Epidermal melanocyte (primary cell): ENCODE measurements around the gene PIP5K1A.

Experiments
- DNase-seq: peaks from one replicate; pipeline ENCODE4 v3.0.0; 2011; ENCODE audit warnings: low spot score; ENCODE audit not compliant: insufficient read length

The PIP5K1A gene

GRCh38 chr1:151288502-151288901 lies 90.2 kb downstream of the PIP5K1A start:
- DNase-seq, result no peak

- no peak for DNase-seq
Measured at GRCh38 chr1:151289080-151289935, 91.0 kb downstream of the PIP5K1A start.

GRCh38 chr1:151289991-151290708 lies 91.8 kb downstream of the PIP5K1A start:
- no peak for DNase-seq

GRCh38 chr1:151290709-151291303 lies 92.5 kb downstream of the PIP5K1A start:
- DNase-seq, result no peak

GRCh38 chr1:151292207-151293030 lies 94.1 kb downstream of the PIP5K1A start:
- DNase-seq, result no peak

- DNase-seq, result no peak
Measured at GRCh38 chr1:151293093-151293492, 94.7 kb downstream of the PIP5K1A start.

GRCh38 chr1:151294742-151295462 lies 96.5 kb downstream of the PIP5K1A start:
- DNase-seq, result no peak
